ENCODE data around the gene CATSPER4.

- no peak for TF ChIP-seq POLR2A (IDR thresholded peaks at IDR 0.05)
- TF ChIP-seq CTCF (IDR thresholded peaks at IDR 0.05): no peak
Observed at GRCh38 chr1:26156285-26157038, 33.9 kb upstream of the CATSPER4 start.

Data from right lobe of liver (tissue), 4 donors.